HEK293 (cell line): Measurements from ENCODE around the gene CABP7.

ENCODE experiments used
- CTCF ChIA-PET: fragments of 350-600 bp; formaldehyde crosslinking; extraction: SDS; loops from one replicate; lab custom pipeline; 2021; ENCODE audit warnings: antibody characterized with exemption; lab: Yijun Ruan, JAX
- POLR2A ChIA-PET: fragments of 300-600 bp; formaldehyde crosslinking; extraction: SDS; loops from one replicate; lab custom pipeline; 2020; ENCODE audit warnings: antibody characterized with exemption, inconsistent platforms; lab: Yijun Ruan, JAX
- H3K27ac ChIP-seq: fragments of 200-500 bp; sonication (Bioruptor generic); 2 replicates; pipeline ENCODE4 v1.5.1; 2014; ENCODE audit warnings: low read depth, low read length, control low read depth, inconsistent platforms; ENCODE audit errors: extremely low read depth
- H3K36me3 ChIP-seq, 2 experiments: fragments of 200-500 bp in 1 of 2; sonication (Bioruptor generic) in 1 of 2; 1 replicate in 1 of 2; 2 replicates in 1 of 2; pipeline ENCODE4 v1.5.1; 2014 to 2017; ENCODE audit warnings: inconsistent platforms in 2 of 2, low read length in 2 of 2; ENCODE audit not compliant: control insufficient read depth in 2 of 2, insufficient read depth in 1 of 2
- H3K4me1 ChIP-seq: fragments of 200-500 bp; sonication (Bioruptor generic); 2 replicates; pipeline ENCODE4 v1.5.1; 2014; ENCODE audit warnings: mild to moderate bottlenecking, low read length, inconsistent platforms; ENCODE audit not compliant: control insufficient read depth, insufficient read depth
- H3K4me3 ChIP-seq: 2 replicates; pipeline ENCODE4 v1.5.1; 2011; ENCODE audit warnings: low read depth, mild to moderate bottlenecking, control low read depth, low read length, moderate library complexity
- H3K9me3 ChIP-seq: fragments of 200-500 bp; sonication (Bioruptor generic); 2 replicates; pipeline ENCODE4 v1.5.1; 2014; ENCODE audit warnings: low read depth, low read length, inconsistent platforms; ENCODE audit not compliant: control insufficient read depth, insufficient read depth
- HIC1 ChIP-seq: fragments of 450-650 bp; formaldehyde crosslinking; IDR thresholded peaks from 2 replicates; pipeline ENCODE4 v1.5.1; 2016; ENCODE audit warnings: missing biosample characterization, missing genetic modification characterization
- OSR2 ChIP-seq: fragments of 450-650 bp; formaldehyde crosslinking; IDR thresholded peaks from 2 replicates; pipeline ENCODE4 v1.5.1; 2016; ENCODE audit warnings: missing biosample characterization, missing genetic modification characterization
- OVOL3 ChIP-seq: fragments of 450-650 bp; formaldehyde crosslinking; IDR thresholded peaks from 2 replicates; pipeline ENCODE4 v1.5.1; 2016; ENCODE audit warnings: missing biosample characterization, missing genetic modification characterization
- PATZ1 ChIP-seq: fragments of 450-650 bp; formaldehyde crosslinking; IDR thresholded peaks from 2 replicates; pipeline ENCODE4 v1.5.1; 2016; ENCODE audit warnings: missing biosample characterization, missing genetic modification characterization
- WT1 ChIP-seq: fragments of 450-650 bp; formaldehyde crosslinking; IDR thresholded peaks from 2 replicates; pipeline ENCODE4 v1.5.1; 2016; ENCODE audit warnings: missing biosample characterization, missing genetic modification characterization
- ZBTB49 ChIP-seq: fragments of 450-650 bp; formaldehyde crosslinking; IDR thresholded peaks from 2 replicates; pipeline ENCODE4 v1.5.1; 2016; ENCODE audit warnings: missing biosample characterization, missing genetic modification characterization, low read depth
- ZBTB6 ChIP-seq: fragments of 450-650 bp; formaldehyde crosslinking; IDR thresholded peaks from 2 replicates; pipeline ENCODE4 v1.5.1; 2017; ENCODE audit warnings: missing biosample characterization, missing genetic modification characterization
- ZFHX2 ChIP-seq: fragments of 450-650 bp; formaldehyde crosslinking; conservative IDR thresholded peaks from 2 replicates; pipeline ENCODE4 v1.5.1; 2016; ENCODE audit warnings: missing biosample characterization, missing genetic modification characterization
- ZIC2 ChIP-seq: fragments of 450-650 bp; formaldehyde crosslinking; IDR thresholded peaks from 2 replicates; pipeline ENCODE4 v1.5.1; 2016; ENCODE audit warnings: missing biosample characterization, missing genetic modification characterization
- ZNF133 ChIP-seq: fragments of 450-650 bp; formaldehyde crosslinking; IDR thresholded peaks from 2 replicates; pipeline ENCODE4 v1.5.1; 2016; ENCODE audit warnings: missing biosample characterization, missing genetic modification characterization
- ZNF138 ChIP-seq: fragments of 450-650 bp; formaldehyde crosslinking; IDR thresholded peaks from 2 replicates; pipeline ENCODE4 v1.5.1; 2016; ENCODE audit warnings: missing biosample characterization, missing genetic modification characterization, borderline replicate concordance
- ZNF175 ChIP-seq: fragments of 450-650 bp; formaldehyde crosslinking; IDR thresholded peaks from 2 replicates; pipeline ENCODE4 v1.5.1; 2016; ENCODE audit warnings: missing biosample characterization, missing genetic modification characterization
- ZNF18 ChIP-seq: fragments of 450-650 bp; formaldehyde crosslinking; IDR thresholded peaks from 2 replicates; pipeline ENCODE4 v1.5.1; 2016; ENCODE audit warnings: missing biosample characterization, missing genetic modification characterization
- ZNF311 ChIP-seq: fragments of 450-650 bp; formaldehyde crosslinking; IDR thresholded peaks from 2 replicates; pipeline ENCODE4 v1.5.1; 2017; ENCODE audit warnings: missing biosample characterization, missing genetic modification characterization, borderline replicate concordance
- ZNF473 ChIP-seq: fragments of 450-650 bp; formaldehyde crosslinking; IDR thresholded peaks from 2 replicates; pipeline ENCODE4 v1.5.1; 2017; ENCODE audit warnings: missing biosample characterization, missing genetic modification characterization
- ZNF510 ChIP-seq: fragments of 450-650 bp; formaldehyde crosslinking; IDR thresholded peaks from 2 replicates; pipeline ENCODE4 v1.5.1; 2018; ENCODE audit warnings: mild to moderate bottlenecking, missing genetic modification characterization, missing biosample characterization; ENCODE audit not compliant: insufficient replicate concordance
- ZNF664 ChIP-seq: fragments of 450-650 bp; formaldehyde crosslinking; IDR thresholded peaks from 2 replicates; pipeline ENCODE4 v1.5.1; 2016; ENCODE audit warnings: missing biosample characterization, missing genetic modification characterization
- ZNF704 ChIP-seq: fragments of 450-650 bp; formaldehyde crosslinking; IDR thresholded peaks from 2 replicates; pipeline ENCODE4 v1.5.1; 2016; ENCODE audit warnings: missing biosample characterization, missing genetic modification characterization

CABP7 gene

GRCh38 chr22:29732883-29733282 lies 13.1 kb downstream of the CABP7 start:
- ChIA-PET POLR2A (no interaction called here), CTCF (interaction anchor here (0.6 kb wide), 1 partner anchor 272 kb away, joined by 3 read pairs; no protein-coding TSS in a partner anchor)
- peaks cover 6% of the 10 kb centered on the region; the same call in 1 of the 2 replicates for H3K4me1 ChIP-seq
- H3K9me3 ChIP-seq = no peaks in the 10 kb centered on the region
- no peak overlapping the region for H3K27ac ChIP-seq
- peaks cover 0 to 3% of the 10 kb centered on the region in 2 experiments; a peak in 1 of 3 replicates for H3K36me3 ChIP-seq
- TF ChIP-seq ZBTB6 (no peak), ZFHX2 (tag by site-specific recombination) (0 out of 2 replicates have a peak, but pooled peaks have one; percentile 16), OSR2 (tag by site-specific recombination) (no peak), ZNF510 (tag by site-specific recombination) (no peak), HIC1 (tag by site-specific recombination) (no peak), ZNF138 (tag by site-specific recombination) (no peak), ZNF664 (tag by site-specific recombination) (no peak), ZNF311 (no peak)
- H3K4me3 ChIP-seq = no peak overlapping the region

GRCh38 chr22:29733362-29734201 lies 13.8 kb downstream of the CABP7 start:
- no peak overlapping the region for H3K4me3 ChIP-seq
- no peak for TF ChIP-seq ZNF133
- TF ChIP-seq ZNF18 = no peak
- TF ChIP-seq OVOL3 (tag by site-specific recombination) = no peak
- peak; percentile 23; the same call in 1 of the 2 replicates for TF ChIP-seq PATZ1 (tag by site-specific recombination)
- TF ChIP-seq ZNF664 (tag by site-specific recombination) = no peak
- TF ChIP-seq ZBTB49 (tag by site-specific recombination) = no peak
- TF ChIP-seq ZNF704 = no peak
- TF ChIP-seq ZIC2 (tag by site-specific recombination) = peak; percentile 94
- peak; percentile 71 for TF ChIP-seq WT1 (tag by site-specific recombination)
- no peak for TF ChIP-seq ZNF175 (tag by site-specific recombination)
- no peak for TF ChIP-seq ZNF473 (tag by site-specific recombination)

More at GRCh38 chr22:29733362-29734201, 13.8 kb downstream of the CABP7 start:
- ChIA-PET POLR2A (interaction anchor here (1.1 kb wide), 1 partner anchor 33 kb away, joined by 5 read pairs; the partner anchor contains the start of genes UQCR10 and ZMAT5), CTCF (interaction anchor here (0.5 kb wide), 1 partner anchor 55 kb away, joined by 4 read pairs; no protein-coding TSS in a partner anchor)
- no peaks in the 10 kb centered on the region for H3K9me3 ChIP-seq
- peaks cover 6% of the 10 kb centered on the region; the same call in 1 of the 2 replicates for H3K4me1 ChIP-seq
- peaks cover 0 to 3% of the 10 kb centered on the region in 2 experiments; a peak in 1 of 3 replicates for H3K36me3 ChIP-seq
- H3K27ac ChIP-seq = no peak overlapping the region
